Endothelial cell (in vitro differentiated cells): ENCODE measurements around the gene PLAA. TPM values are rescaled to one million over a fixed set of nuclear protein-coding genes. Genes with fewer than 3 reads are reported as not detected.

ENCODE experiments used
- DNase-seq: peaks from one replicate; pipeline ENCODE4 v3.0.0; 2021; ENCODE audit warnings: low spot score
- H3K27ac Mint-ChIP-seq: one replicate; pipeline ENCODE4 v1.8.0; 2021; ENCODE audit warnings: mixed read lengths, inconsistent platforms; ENCODE audit not compliant: unreplicated experiment
- H3K27me3 Mint-ChIP-seq: one replicate; pipeline ENCODE4 v1.8.0; 2021; ENCODE audit warnings: mild to moderate bottlenecking, moderate library complexity, mixed read lengths, inconsistent platforms; ENCODE audit not compliant: unreplicated experiment
- H3K36me3 Mint-ChIP-seq: one replicate; pipeline ENCODE4 v1.8.0; 2021; ENCODE audit warnings: mild to moderate bottlenecking, low read depth, mixed read lengths, inconsistent platforms; ENCODE audit not compliant: unreplicated experiment
- H3K4me1 Mint-ChIP-seq: one replicate; pipeline ENCODE4 v1.8.0; 2021; ENCODE audit warnings: mild to moderate bottlenecking, mixed read lengths, inconsistent platforms; ENCODE audit not compliant: unreplicated experiment
- H3K4me3 Mint-ChIP-seq: one replicate; pipeline ENCODE4 v1.8.0; 2021; ENCODE audit warnings: mild to moderate bottlenecking, mixed read lengths, inconsistent platforms; ENCODE audit not compliant: unreplicated experiment
- H3K9me3 Mint-ChIP-seq: one replicate; pipeline ENCODE4 v1.8.0; 2021; ENCODE audit warnings: mixed read lengths, inconsistent platforms; ENCODE audit not compliant: unreplicated experiment
- long read RNA-seq: library from polyadenylated mRNA; unstranded; transcript quantifications from one replicate; pipeline ENCODE4 v2.0.0, GENCODE V29; 2020; ENCODE audit not compliant: unreplicated experiment
- total RNA-seq: library from RNA; stranded (reverse); fragmentation: NEBNext Ultra II Directional; extraction: Animal tissue kit (Norgen Biotek cat#: 25700); gene quantifications from one replicate; pipeline ENCODE4 v1.2.1, GENCODE V29; 2021; ENCODE audit not compliant: unreplicated experiment
- TF ChIP-seq, protein P1 (sequence below): fragments of 200-600 bp; sonication (generic); IDR thresholded peaks from one replicate; pipeline ENCODE4 v1.5.0; 2021; ENCODE audit warnings: antibody characterized with exemption; ENCODE audit not compliant: unreplicated experiment

PLAA gene
- total RNA-seq = 46.2 TPM
- long read RNA-seq, full-length matches to known transcripts = 48 of 57 reads
- long read RNA-seq, partial matches to known transcripts = 3 of 57 reads
- long read RNA-seq, other reads (novel, unspliced or antisense) = 6 of 57 reads

- peaks cover 33% of the 10 kb centered on the region for H3K4me1 Mint-ChIP-seq
- TF ChIP-seq, protein P1, sequence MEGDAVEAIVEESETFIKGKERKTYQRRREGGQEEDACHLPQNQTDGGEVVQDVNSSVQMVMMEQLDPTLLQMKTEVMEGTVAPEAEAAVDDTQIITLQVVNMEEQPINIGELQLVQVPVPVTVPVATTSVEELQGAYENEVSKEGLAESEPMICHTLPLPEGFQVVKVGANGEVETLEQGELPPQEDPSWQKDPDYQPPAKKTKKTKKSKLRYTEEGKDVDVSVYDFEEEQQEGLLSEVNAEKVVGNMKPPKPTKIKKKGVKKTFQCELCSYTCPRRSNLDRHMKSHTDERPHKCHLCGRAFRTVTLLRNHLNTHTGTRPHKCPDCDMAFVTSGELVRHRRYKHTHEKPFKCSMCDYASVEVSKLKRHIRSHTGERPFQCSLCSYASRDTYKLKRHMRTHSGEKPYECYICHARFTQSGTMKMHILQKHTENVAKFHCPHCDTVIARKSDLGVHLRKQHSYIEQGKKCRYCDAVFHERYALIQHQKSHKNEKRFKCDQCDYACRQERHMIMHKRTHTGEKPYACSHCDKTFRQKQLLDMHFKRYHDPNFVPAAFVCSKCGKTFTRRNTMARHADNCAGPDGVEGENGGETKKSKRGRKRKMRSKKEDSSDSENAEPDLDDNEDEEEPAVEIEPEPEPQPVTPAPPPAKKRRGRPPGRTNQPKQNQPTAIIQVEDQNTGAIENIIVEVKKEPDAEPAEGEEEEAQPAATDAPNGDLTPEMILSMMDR = no peak
- peaks cover 13% of the 10 kb centered on the region for H3K27me3 Mint-ChIP-seq
- H3K4me3 Mint-ChIP-seq = peak within 1 kb of the TSS; percentile 93
- no peaks in the 10 kb centered on the region for H3K9me3 Mint-ChIP-seq
- peaks cover 15% of the 10 kb centered on the region for H3K36me3 Mint-ChIP-seq
- peak; percentile 80 for DNase-seq
- peak within 1 kb of the TSS; percentile 97 for H3K27ac Mint-ChIP-seq
Measured at GRCh38 chr9:26946753-26947727, at the start of gene PLAA. Gene PLAA, minus strand, starts transcription at chr9:26947242. Its CDS starts 197 bp downstream, at chr9:26947045.

DNA sequence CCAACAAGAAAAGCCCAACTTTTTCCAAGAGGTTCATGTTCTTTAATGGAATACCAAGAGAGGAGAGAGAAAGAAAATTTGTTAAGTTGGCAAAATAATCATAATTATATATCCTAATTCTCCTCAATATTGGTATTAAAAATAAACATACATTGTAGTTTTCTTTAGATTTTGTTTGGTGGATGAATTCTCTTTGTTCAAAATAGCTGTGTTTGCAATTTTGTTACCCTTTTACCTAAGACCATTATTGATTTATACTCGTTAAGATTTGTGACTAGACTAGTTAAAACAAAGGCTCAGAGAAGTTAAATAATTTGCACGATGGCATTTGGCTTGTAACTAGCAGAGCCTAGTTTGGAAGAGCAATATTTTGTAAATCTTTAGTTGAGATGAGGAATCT is 48.8 kb upstream of the PLAA start:
- no peak overlapping the region for H3K27ac Mint-ChIP-seq
- H3K36me3 Mint-ChIP-seq = no peaks in the 10 kb centered on the region
- no peaks in the 10 kb centered on the region for H3K27me3 Mint-ChIP-seq
- H3K4me1 Mint-ChIP-seq = no peaks in the 10 kb centered on the region
- H3K4me3 Mint-ChIP-seq = no peak overlapping the region
- TF ChIP-seq, protein P1 = no peak
- H3K9me3 Mint-ChIP-seq = no peaks in the 10 kb centered on the region
- no peak for DNase-seq

- no peaks in the 10 kb centered on the region for H3K9me3 Mint-ChIP-seq
- no peak for DNase-seq
- H3K4me3 Mint-ChIP-seq = no peak overlapping the region
- H3K27ac Mint-ChIP-seq = no peak overlapping the region
- no peaks in the 10 kb centered on the region for H3K4me1 Mint-ChIP-seq
- TF ChIP-seq, protein P1 = no peak
- peaks cover 5% of the 10 kb centered on the region for H3K36me3 Mint-ChIP-seq
- H3K27me3 Mint-ChIP-seq = no peaks in the 10 kb centered on the region
Measured at GRCh38 chr9:26983340-26983739, 36.3 kb upstream of the PLAA start.

DNA sequence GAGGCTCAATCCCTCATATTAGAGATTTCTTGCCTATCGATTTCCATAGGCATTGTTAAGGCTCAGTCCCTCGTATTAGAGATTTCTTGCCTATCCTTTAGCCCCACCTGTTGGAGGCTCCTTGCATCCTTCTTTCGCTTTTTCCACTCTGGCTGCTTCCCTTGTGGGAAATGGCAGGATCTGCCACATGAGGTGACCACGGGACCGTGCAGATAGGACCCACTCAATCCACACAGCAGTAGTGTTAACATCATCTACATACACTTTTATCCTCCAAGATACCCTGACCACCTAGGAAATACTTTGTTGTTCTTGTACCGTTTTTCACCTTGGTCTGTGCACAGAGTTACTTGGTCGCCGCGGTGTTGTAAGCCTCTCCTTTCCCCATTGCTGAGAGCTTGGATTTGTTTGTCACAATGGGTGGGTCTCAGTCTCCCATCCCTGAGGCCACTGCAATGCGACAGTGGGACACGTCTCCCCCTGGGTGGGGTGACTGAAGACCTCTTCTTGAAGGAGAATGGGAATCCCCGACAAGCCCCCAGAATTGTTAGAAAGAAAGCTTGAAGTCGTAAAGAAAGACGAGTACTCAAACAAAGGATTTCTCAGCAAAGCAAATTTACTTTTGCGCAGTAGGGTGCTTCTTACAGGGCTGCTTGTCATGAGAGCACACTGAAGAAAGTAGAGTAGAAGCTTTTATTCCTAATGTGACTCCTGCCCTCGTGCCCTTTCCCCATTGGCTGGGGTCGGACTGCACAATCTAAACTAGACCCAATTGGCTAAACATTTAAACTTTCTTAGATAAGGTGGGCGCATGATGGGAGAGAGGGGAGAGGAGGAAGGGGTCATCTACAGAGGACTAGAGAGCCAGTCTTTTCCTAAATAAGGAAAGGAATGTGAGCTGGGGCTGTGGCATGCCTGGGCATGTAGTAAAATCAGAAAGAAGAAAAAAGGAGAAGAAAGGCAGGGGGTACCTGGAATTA is 29.0 kb upstream of the PLAA start:
- Mint-ChIP-seq H3K4me3 (no peak overlapping the region), H3K27ac (no peak overlapping the region), H3K36me3 (peaks cover 3% of the 10 kb centered on the region), H3K4me1 (peaks cover 2% of the 10 kb centered on the region), H3K27me3 (peaks cover 2% of the 10 kb centered on the region), H3K9me3 (peaks cover 4% of the 10 kb centered on the region)
- no peak for DNase-seq
- TF ChIP-seq, protein P1 = no peak
